Mononuclear cell (primary cell): Measurements from ENCODE around the gene DEFB132. TPM values are rescaled to one million over a fixed set of nuclear protein-coding genes. Genes with fewer than 3 reads are reported as not detected.
"Not testable (repeated sequence)": the region's sequence is repeated elsewhere in the genome, so short reads cannot be mapped to it uniquely, and the experiment has no call there.

Source experiments
- H3K27me3 ChIP-seq: 2 replicates; pipeline ENCODE4 v1.6.0; 2011; ENCODE audit warnings: low read length, control low read depth; ENCODE audit not compliant: insufficient read depth
- H3K4me1 ChIP-seq: 2 replicates; pipeline ENCODE4 v1.5.1; 2011; ENCODE audit warnings: mild to moderate bottlenecking, low read length, control low read depth; ENCODE audit not compliant: insufficient read depth
- H3K4me3 ChIP-seq: 2 replicates; pipeline ENCODE4 v1.5.1; 2011; ENCODE audit warnings: mild to moderate bottlenecking, low read length, moderate library complexity
- H3K9me3 ChIP-seq: 2 replicates; pipeline ENCODE4 v1.5.1; 2011; ENCODE audit warnings: low read depth, mild to moderate bottlenecking, control low read depth, low read length
- total RNA-seq: library from RNA; depleted of rRNA; stranded (reverse); fragments of >200 nt; gene quantifications from one replicate; pipeline ENCODE4 v1.2.3, GENCODE V29; 2012

The DEFB132 gene, protein sequence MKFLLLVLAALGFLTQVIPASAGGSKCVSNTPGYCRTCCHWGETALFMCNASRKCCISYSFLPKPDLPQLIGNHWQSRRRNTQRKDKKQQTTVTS
- not detected for total RNA-seq

DNA sequence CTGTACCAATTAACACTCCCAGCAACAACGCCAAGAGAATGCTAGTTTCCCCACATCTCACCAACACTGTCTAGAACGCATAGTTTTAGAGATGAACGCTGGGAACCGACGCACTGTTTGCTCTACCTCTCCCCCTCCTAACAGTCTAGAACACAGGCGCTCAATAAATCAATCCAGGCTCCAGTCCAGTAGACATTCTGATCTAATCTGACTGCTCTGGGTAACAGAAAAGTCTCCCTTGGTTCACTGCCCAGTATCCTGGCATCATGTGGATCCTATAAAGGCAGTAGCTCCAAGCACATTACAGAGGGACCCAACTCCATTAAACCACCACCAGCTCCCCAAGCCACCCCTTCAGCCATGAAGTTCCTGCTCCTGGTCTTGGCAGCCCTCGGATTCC lies at the start of gene DEFB132:
Gene DEFB132, plus strand, starts transcription at position 306 of the 400 bp plus-strand sequence. Its CDS starts 55 bp downstream, at position 361.
- H3K4me3 ChIP-seq = no peak within 1 kb of the TSS
- no peaks in the 10 kb centered on the region for H3K27me3 ChIP-seq
- no peaks in the 10 kb centered on the region for H3K4me1 ChIP-seq
- H3K9me3 ChIP-seq = no peaks in the 10 kb centered on the region

DNA sequence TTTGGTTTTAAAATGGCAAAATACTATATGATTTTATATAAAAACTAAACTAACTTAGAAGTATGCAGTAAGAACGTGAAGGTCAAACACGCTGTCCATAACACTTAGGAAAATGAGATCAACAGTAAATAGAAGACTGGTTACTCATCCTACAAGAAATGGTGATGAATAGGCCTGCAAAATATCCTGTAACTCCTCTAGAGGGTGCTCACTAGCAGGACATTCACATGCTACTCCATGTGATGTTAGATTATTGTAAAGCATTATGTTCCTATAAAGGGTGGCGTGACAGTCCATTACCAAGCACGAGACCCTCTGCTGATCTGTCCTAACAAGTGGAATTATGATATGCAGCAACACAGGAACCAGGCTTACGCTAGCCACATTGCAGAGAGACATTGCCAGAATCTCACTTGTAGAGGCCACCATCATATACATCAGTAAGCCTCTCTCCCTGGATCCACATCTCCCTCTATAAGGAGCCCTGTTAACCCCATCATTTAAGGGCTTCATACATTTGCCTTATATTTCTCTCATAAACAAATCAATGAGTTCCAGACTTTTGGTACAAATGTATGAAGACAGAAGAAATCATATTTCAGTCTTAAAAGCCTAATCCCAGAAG lies 48.5 kb upstream of the DEFB132 start:
- Histone ChIP-seq H3K4me3 (no peak overlapping the region), H3K4me1 (no peaks in the 10 kb centered on the region), H3K27me3 (peaks cover 4% of the 10 kb centered on the region), H3K9me3 (no peaks in the 10 kb centered on the region)

DNA sequence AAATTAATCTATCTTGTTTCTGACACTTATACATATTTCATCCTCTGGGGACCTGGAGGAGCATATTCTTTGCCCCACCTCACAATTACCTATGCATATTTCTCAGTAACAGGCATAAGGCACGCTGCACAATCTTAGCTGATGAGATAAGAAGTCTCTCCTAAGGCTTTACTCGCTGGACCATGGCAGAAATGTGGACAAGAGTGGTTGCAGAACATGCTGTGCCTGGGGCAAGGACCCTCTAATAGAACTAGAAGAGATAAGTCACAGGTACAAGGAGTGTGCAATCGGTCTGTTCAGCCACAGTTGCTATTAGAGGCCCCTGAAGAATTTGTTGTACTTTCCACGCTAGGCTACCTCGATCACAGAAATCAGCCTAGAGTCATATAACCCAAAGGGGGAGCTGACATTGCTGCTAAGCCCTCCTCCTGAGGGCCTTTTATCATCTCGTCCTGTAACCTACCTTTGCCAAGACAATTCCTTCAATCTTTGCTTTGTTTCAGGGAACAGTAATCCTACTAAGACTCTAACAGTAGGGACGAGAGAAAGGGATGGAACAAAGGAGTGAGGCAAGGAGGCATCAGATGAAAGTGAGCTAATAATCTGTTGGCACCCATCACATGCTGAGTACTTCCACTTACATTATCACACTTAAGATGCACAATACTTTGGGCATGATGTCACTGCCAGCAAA lies 46.6 kb upstream of the DEFB132 start:
- H3K27me3 ChIP-seq = peaks cover under 1% of the 10 kb centered on the region
- H3K4me3 ChIP-seq = no peak overlapping the region
- H3K4me1 ChIP-seq = no peaks in the 10 kb centered on the region
- H3K9me3 ChIP-seq = no peaks in the 10 kb centered on the region

DNA sequence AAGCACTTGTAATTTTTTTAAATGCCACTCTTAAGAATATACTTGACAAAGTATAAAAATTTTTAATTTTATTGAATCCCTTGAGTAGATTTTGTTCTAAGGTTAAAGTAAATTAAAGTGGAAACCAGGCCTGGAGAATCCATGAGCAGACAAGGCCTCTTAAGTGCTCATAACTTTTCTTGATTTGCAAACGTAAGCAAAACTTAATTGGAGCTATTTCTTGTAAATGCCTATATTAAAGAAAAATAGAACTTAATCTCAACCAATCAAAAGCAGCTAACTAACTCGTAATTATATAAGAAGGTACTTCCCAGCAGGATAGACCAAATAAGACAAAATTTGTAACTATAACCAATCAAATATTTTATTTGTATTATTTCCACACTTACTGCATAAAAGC lies 43.1 kb upstream of the DEFB132 start:
- H3K4me3 ChIP-seq = no peak overlapping the region
- peaks cover 5% of the 10 kb centered on the region for H3K27me3 ChIP-seq
- no peaks in the 10 kb centered on the region for H3K4me1 ChIP-seq
- no peaks in the 10 kb centered on the region for H3K9me3 ChIP-seq

DNA sequence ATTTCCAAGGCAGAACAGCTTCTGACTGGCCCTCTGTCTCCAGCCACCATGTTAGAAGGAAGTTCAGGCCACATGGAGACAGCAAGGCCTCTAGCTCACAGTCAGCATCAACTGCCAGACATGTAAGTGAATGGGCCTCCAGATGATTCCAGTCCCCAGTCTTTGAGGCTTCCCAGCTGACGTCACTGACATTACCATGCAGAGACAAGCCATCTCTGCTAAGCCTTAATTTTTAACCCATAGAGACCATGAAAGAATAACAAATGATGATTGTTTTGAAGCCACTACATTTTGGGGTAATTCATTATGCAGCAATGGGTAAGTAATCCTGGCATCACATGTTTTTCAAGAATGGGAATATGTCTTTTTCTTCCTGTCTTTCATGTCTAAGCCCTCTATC lies 41.7 kb upstream of the DEFB132 start:
- Histone ChIP-seq H3K27me3 (peaks cover 17% of the 10 kb centered on the region), H3K4me3 (no peak overlapping the region), H3K9me3 (no peaks in the 10 kb centered on the region), H3K4me1 (no peaks in the 10 kb centered on the region)

DNA sequence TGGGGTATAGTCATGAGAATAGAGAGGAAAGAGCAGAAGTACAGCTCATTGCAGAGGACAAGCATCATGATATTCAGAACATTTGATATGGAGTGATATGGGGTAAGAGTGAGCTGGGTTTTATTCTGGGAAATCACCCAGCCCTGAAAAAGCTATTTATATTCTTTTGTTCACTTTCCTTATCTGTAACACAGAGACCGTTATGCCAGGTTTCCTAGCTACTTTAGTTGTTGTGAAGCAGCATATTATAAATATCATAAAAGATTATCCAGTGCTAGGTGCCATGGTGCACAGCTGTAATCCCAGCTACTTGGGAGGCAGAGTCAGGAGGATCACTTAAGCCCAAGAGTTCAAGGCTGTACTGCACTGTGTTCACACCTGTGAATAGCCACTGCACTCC lies 40.3 kb upstream of the DEFB132 start:
- Histone ChIP-seq H3K27me3 (peaks cover 21% of the 10 kb centered on the region), H3K4me3 (no peak overlapping the region), H3K4me1 (no peaks in the 10 kb centered on the region), H3K9me3 (no peaks in the 10 kb centered on the region)

DNA sequence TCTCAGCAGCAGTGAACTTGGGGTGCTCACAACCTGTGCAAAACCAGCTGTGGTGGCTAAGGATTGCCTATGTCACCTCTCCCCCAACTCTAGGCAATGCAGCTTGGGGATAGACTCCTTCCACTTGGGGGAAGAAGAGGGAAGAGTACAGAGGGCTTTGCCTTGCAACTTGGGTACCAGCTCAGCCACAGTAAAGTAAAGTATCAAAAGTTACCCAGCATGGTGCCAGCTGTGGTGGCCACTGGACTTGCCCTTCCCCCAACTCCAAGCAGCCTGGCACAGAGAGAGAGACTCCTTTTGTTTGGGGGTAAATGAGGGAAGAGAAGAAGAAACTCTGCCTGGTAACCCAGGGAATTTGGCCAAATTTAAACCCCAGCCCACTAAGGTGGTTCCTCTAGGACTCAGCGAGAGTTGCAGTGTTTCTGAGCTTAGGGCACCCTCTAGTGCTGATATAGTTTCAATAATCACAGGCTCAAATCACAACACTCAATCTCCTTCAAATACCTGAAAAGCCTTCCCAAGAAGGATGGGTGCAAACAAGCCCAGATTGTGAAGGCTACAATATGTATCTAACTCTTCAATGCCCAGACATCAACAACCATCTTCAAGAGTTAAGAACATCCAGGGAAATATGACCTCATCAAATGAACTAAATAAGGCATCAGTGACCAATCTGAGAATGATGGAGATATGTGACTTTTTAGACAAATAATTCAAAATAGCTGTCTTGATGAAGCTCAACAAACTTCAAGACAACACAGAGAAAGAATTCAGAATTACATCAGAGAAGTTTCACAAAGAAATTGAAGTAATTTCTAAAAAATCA lies 38.0 kb upstream of the DEFB132 start:
- H3K27me3 ChIP-seq = peaks cover 21% of the 10 kb centered on the region
- H3K4me1 ChIP-seq = no peaks in the 10 kb centered on the region
- H3K9me3 ChIP-seq = no peaks in the 10 kb centered on the region
- H3K4me3 ChIP-seq = no peak overlapping the region

DNA sequence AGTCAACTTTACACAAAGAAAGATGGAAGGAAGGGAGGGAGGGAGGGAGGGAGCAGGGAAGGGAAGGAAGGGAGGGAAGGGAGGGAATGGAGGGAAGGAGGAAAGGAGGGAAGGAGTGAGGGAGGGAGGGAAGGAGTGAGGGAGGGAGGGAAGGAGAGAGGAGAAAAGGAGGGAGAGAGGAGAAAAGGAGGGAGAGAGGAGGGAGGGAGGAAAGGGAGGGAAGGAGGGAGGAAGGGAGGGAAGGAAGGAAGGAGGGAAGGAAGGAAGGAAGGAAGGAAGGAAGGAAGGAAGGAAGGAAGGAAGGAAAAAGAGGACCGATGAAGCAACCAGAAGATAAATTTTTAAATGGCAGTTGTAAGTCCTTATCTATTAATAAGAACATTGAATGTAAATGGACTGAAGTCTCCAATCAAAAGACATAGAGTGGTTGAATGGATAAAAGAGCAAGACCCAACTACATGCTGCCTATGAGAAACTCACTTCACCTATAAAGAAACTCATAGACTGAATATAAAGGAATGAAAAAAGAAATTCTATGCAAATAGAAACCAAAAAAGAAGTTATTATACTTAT lies 36.2 kb upstream of the DEFB132 start:
- Histone ChIP-seq H3K4me1 (no peaks in the 10 kb centered on the region), H3K27me3 (peaks cover 21% of the 10 kb centered on the region), H3K9me3 (no peaks in the 10 kb centered on the region), H3K4me3 (no peak overlapping the region)

DNA sequence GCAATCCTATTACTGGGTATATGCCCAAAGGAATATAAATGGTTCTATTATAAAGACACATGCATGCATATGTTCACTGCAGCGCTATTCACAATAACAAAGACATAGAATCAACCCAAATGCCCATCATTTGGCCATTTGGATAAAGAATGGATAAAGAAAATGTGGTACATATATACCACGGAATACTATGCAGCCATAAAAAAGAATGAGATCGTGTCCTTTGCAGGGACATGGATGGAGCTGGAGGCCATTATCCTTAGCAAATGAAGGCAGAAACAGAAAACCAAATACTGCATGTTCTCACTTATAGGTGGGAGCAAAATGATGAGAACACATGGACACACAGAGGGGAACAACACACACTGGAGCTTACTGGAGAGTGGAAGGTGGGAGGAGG lies 31.6 kb upstream of the DEFB132 start:
- H3K4me3 ChIP-seq, H3K9me3 ChIP-seq, H3K4me1 ChIP-seq, H3K27me3 ChIP-seq: not testable (repeated sequence)

DNA sequence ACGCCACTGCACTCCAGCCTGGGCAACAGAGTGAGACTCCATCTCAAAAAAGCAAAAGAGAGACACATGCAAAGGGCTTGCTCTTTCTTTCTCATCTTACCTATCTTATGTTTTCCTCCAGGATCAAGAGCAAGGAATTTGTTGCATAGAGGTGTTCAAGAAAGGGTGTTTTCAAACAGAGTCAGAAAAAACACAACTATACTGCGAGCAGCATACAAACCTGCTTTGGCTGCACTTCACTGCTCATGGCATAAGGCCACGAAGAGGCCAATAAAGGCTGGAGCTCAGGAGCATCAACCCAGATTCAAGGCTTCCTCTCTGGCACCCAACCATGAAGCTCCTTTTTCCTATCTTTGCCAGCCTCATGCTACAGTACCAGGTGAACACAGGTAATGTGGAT lies 30.6 kb upstream of the DEFB132 start, which contains the start of gene DEFB129:
Gene DEFB129, plus strand, starts transcription at position 301 of the 400 bp plus-strand sequence. Its CDS starts 31 bp downstream, at position 332.
- Histone ChIP-seq H3K4me1 (peaks cover 8% of the 10 kb centered on the region), H3K9me3 (no peaks in the 10 kb centered on the region), H3K4me3 (no peak within 1 kb of the TSS), H3K27me3 (peaks cover 2% of the 10 kb centered on the region)

DNA sequence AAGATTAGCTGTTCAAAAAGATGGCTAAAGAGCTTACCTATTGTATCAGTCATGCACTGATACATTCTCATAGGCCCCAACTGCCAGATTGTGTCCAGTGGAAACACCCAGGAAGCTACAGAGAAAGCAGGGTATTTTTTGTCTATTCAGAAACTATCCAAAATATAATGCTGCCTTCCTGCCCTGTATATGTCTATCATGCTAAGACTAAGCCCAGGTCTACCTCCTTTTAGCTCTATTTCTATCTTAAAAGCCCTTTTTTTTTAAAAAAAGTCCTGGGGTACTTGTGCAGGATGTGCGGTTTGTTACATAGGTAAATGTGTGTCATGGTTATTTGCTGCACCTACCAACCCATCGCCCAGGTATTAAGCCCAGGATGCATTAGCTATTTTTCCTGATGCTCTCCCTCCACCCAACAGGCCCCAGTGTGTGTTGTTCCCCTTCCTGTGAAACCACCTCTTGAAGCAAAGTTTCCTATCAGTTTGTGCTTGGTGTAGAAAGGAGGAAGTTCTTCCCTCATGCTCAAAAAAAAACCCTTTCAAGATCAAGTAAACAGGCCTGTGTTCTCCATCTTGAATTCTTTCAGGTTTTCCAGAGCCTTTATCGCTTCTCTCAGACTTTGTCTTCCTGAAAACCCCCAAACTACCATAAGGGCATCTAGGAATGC lies 30.0 kb upstream of the DEFB132 start:
- H3K4me1 ChIP-seq = peaks cover 8% of the 10 kb centered on the region
- no peak overlapping the region for H3K4me3 ChIP-seq
- H3K27me3 ChIP-seq = no peaks in the 10 kb centered on the region
- H3K9me3 ChIP-seq = no peaks in the 10 kb centered on the region

DNA sequence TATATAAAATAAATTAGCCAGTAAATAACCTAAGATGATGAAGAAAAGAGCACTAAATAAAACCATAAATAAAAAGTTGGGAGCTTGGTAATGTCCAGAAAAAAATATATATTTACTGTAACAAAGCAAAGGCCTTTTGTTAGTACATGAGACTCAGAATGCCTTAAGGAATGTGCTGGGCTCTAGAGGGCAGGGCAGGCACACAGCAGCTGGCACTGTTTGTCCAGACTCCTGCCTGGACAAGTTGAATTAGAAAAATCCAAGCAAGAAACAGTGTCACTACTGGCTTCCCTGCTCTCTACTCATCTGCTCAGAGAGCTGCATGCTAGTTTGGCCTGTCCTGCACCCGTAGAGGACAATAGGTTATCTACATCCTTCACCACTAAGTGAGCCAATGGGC lies 21.6 kb upstream of the DEFB132 start:
- Histone ChIP-seq H3K4me1 (peaks cover 17% of the 10 kb centered on the region), H3K4me3 (no peak overlapping the region), H3K27me3 (no peaks in the 10 kb centered on the region), H3K9me3 (no peaks in the 10 kb centered on the region)

DNA sequence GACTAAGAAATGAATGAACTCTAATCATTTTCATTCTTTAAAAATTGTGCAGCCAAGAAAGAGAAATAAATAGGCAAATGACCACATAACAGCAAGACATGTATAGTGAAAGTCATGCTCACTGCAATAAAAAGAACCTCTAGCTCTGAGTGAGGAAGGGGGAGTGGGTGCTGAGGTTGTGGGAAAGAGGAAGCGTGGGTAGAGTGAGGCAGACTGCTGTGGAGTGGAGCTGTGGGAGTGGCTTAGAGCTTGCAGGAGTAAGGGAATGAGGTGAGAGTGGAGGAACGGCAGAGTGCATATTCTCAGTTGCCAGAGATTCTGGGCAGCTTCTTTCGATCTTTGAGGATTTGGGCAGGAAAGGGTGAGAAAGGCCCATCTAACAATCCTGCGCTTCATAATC lies 20.0 kb upstream of the DEFB132 start:
- peak overlapping the region; percentile 26 for H3K4me3 ChIP-seq
- H3K9me3 ChIP-seq = no peaks in the 10 kb centered on the region
- peaks cover 17% of the 10 kb centered on the region for H3K4me1 ChIP-seq
- H3K27me3 ChIP-seq = peaks cover 5% of the 10 kb centered on the region

DNA sequence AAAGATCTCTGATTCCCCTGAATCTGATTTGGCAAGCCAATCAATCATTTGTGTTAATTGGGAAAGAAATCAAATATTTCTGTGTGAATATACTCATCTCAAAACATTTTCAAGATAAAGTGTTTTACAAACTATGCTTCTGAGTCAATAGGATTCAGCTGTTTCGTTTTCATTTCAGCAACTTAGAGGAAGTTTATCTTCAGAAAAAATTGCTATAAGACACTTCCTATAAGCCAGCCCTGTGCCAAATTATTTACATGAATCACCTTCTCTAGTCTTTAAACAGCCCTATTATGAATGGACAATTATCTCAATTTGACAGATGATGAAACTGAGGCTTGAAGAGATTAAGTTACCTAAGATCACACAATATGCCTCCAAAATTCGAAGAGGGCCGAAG lies 19.6 kb upstream of the DEFB132 start:
- Histone ChIP-seq H3K4me3 (peak overlapping the region; percentile 26), H3K9me3 (no peaks in the 10 kb centered on the region), H3K4me1 (peaks cover 17% of the 10 kb centered on the region)

More for the DNA sequence above, 19.6 kb upstream of the DEFB132 start:
- peaks cover 5% of the 10 kb centered on the region for H3K27me3 ChIP-seq
